GM21717 (cell line): Measurements from ENCODE around the gene SERPINI1.

Experiments
- ATAC-seq: cut with Tn5 transposase; IDR thresholded peaks from one replicate; pipeline ENCODE4 v1.9.1; 2021; ENCODE audit warnings: mild to moderate bottlenecking, moderate library complexity; ENCODE audit not compliant: unreplicated experiment

The SERPINI1 gene

GRCh38 chr3:167734498-167735232 lies 856 bp upstream of the SERPINI1 start, which contains the start of gene PDCD10:
Gene PDCD10, minus strand, starts transcription at chr3:167734892. Its CDS starts 14,735 bp downstream, at chr3:167720157.
- ATAC-seq, result peak; percentile 93

- no peak for ATAC-seq
Observed at GRCh38 chr3:167736264-167736787, 805 bp downstream of the SERPINI1 start.

- no peak for ATAC-seq
Observed at GRCh38 chr3:167736997-167737396, 1.5 kb downstream of the SERPINI1 start.

GRCh38 chr3:167738037-167738436 lies 2.5 kb downstream of the SERPINI1 start:
- ATAC-seq, result no peak

- no peak for ATAC-seq
Observed at GRCh38 chr3:167739190-167739810, 3.8 kb downstream of the SERPINI1 start.

- ATAC-seq, result peak; percentile 90
Observed at GRCh38 chr3:167740961-167741587, 5.6 kb downstream of the SERPINI1 start.

GRCh38 chr3:167742338-167742737 lies 6.8 kb downstream of the SERPINI1 start:
- ATAC-seq, result no peak

GRCh38 chr3:167743799-167744198 lies 8.3 kb downstream of the SERPINI1 start:
- ATAC-seq, result no peak

GRCh38 chr3:167749209-167749608 lies 13.7 kb downstream of the SERPINI1 start:
- no peak for ATAC-seq

- ATAC-seq, result no peak
Observed at GRCh38 chr3:167749728-167750127, 14.2 kb downstream of the SERPINI1 start.

GRCh38 chr3:167750272-167750971 lies 14.9 kb downstream of the SERPINI1 start:
- peak; percentile 97 for ATAC-seq

GRCh38 chr3:167754049-167754448 lies 18.5 kb downstream of the SERPINI1 start:
- no peak for ATAC-seq

GRCh38 chr3:167761302-167761701 lies 25.8 kb downstream of the SERPINI1 start:
- ATAC-seq, result no peak

- peak; percentile 77 for ATAC-seq
Observed at GRCh38 chr3:167762296-167762695, 26.8 kb downstream of the SERPINI1 start.

GRCh38 chr3:167772992-167773391 lies 37.5 kb downstream of the SERPINI1 start:
- no peak for ATAC-seq

GRCh38 chr3:167773584-167773983 lies 38.1 kb downstream of the SERPINI1 start:
- ATAC-seq, result peak; percentile 86

GRCh38 chr3:167776066-167776685 lies 40.7 kb downstream of the SERPINI1 start:
- no peak for ATAC-seq

- no peak for ATAC-seq
Observed at GRCh38 chr3:167777356-167777755, 41.8 kb downstream of the SERPINI1 start.

GRCh38 chr3:167780214-167780883 lies 44.8 kb downstream of the SERPINI1 start:
- no peak for ATAC-seq

GRCh38 chr3:167783781-167784180 lies 48.3 kb downstream of the SERPINI1 start:
- ATAC-seq, result no peak
